H1 (cell line): ENCODE results near the gene HSH2D. TPM values are rescaled to one million over a fixed set of nuclear protein-coding genes. Genes with fewer than 3 reads are reported as not detected.

Experiments
- BCL11A ChIP-seq, 2 experiments: IDR thresholded peaks; one replicate each; pipeline ENCODE4 v1.6.1; 2011; ENCODE audit warnings: low read depth in 2 of 2, low read length in 2 of 2, mild to moderate bottlenecking in 2 of 2
- KDM1A ChIP-seq: fragments of 200-600, 300-600 bp; sonication (generic); IDR thresholded peaks from 2 replicates; pipeline ENCODE4 v1.7.1; 2016; ENCODE audit warnings: mild to moderate bottlenecking, low read length, borderline replicate concordance
- SIN3A ChIP-seq, 2 experiments: IDR thresholded peaks in 1 of 2; conservative IDR thresholded peaks in 1 of 2; 2 replicates each; pipeline ENCODE4 v1.6.1; 2011 to 2012; ENCODE audit warnings: low read length in 2 of 2, improper control_type of control experiment in 1 of 2, low read depth in 1 of 2, mild to moderate bottlenecking in 1 of 2
- SP2 ChIP-seq: IDR thresholded peaks from 2 replicates; pipeline ENCODE4 v1.6.1; 2012; ENCODE audit warnings: mild to moderate bottlenecking, low read length, inconsistent platforms
- SP4 ChIP-seq: IDR thresholded peaks from 2 replicates; pipeline ENCODE4 v1.6.1; 2012; ENCODE audit warnings: low read length, inconsistent platforms
- TCF12 ChIP-seq: IDR thresholded peaks from 2 replicates; pipeline ENCODE4 v1.6.1; 2011; ENCODE audit warnings: low read depth, mild to moderate bottlenecking, low read length
- polyA plus RNA-seq, 7 experiments: library from polyadenylated mRNA; depleted of rRNA in 3 of 7; stranded (reverse) in 5 of 7; unstranded in 2 of 7; fragments of >200 nt in 5 of 7; fragments of 200-250 nt in 2 of 7; gene quantifications; 1 replicate in 5 of 7; 2 replicates in 1 of 7; 4 replicates in 1 of 7; pipeline versions ENCODE4 v1.2.1 to v1.2.3, GENCODE V29; 2011 to 2013; ENCODE audit warnings: missing spikeins in 2 of 7, mixed read lengths in 2 of 7
- total RNA-seq: library from RNA; stranded (reverse); fragmentation: NEBNext Ultra II Directional; extraction: Animal tissue kit (Norgen Biotek cat#: 25700); gene quantifications from 2 replicates; pipeline ENCODE4 v1.2.1, GENCODE V29; 2021

HSH2D gene
- total and polyA plus RNA-seq, 2 of the 8 experiments (the other 6 are each of a cell fraction or from before 2014, with no cell fraction given): 0.67 to 1.6 TPM

GRCh38 chr19:16134510-16134909 is 9.0 kb upstream of the HSH2D start (continued):
- no peak for TF ChIP-seq SP4
- TF ChIP-seq SP2: no peak
- no peak for TF ChIP-seq BCL11A (IDR thresholded peaks at IDR 0.05; ENCODE audit: low read depth in 2 of 2, low read length in 2 of 2)
- TF ChIP-seq TCF12: no peak
- no peak for TF ChIP-seq KDM1A
- no peak for TF ChIP-seq SIN3A (conservative IDR thresholded peaks at IDR 0.05 in 1 of 2, IDR thresholded peaks at IDR 0.05 in 1 of 2; ENCODE audit: low read depth in 1 of 2, low read length in 2 of 2)
